Tibial nerve (tissue), 4 donors: ENCODE measurements around the gene EVX1. TPM values are rescaled to one million over a fixed set of nuclear protein-coding genes. Genes with fewer than 3 reads are reported as not detected.

ENCODE experiments used
- DNase-seq, 2 donors: peaks; one replicate each; pipeline ENCODE4 v3.0.0-alpha.2; 2019; ENCODE audit warnings: low spot score in 2 of 2
- H3K27ac ChIP-seq, 4 donors: fragments of 200-600 bp; sonication (generic) in 3 of 4; one replicate each; pipeline ENCODE4 v1.5.1; 2017 to 2019; ENCODE audit warnings: mild to moderate bottlenecking in 1 of 4
- H3K27me3 ChIP-seq, 2 donors: fragments of 200-600 bp; sonication (generic) in 1 of 2; one replicate each; pipeline versions ENCODE4 v1.5.1 to v1.6.0; 2017 to 2019
- H3K36me3 ChIP-seq, 3 donors: fragments of 200-600 bp; sonication (generic); one replicate each; pipeline ENCODE4 v1.5.1; 2018 to 2019
- H3K4me1 ChIP-seq, 4 donors: fragments of 200-600 bp; sonication (generic) in 3 of 4; one replicate each; pipeline ENCODE4 v1.5.1; 2017 to 2019
- H3K4me3 ChIP-seq, 4 donors: fragments of 200-600 bp; sonication (generic) in 3 of 4; one replicate each; pipeline ENCODE4 v1.5.1; 2017 to 2019; ENCODE audit warnings: mild to moderate bottlenecking in 1 of 4, moderate library complexity in 1 of 4
- H3K9me3 ChIP-seq, 4 donors: fragments of 200-600 bp; sonication (generic) in 3 of 4; one replicate each; pipeline ENCODE4 v1.5.1; 2017 to 2019
- CTCF ChIP-seq, 5 experiments: fragments of 200-600 bp in 3 of 5; fragments of 450-650 bp in 2 of 5; sonication (generic) in 3 of 5; IDR thresholded peaks; one replicate each; pipeline ENCODE4 v1.5.1; 2016 to 2019; ENCODE audit warnings: antibody characterized with exemption in 5 of 5, mild to moderate bottlenecking in 3 of 5, moderate library complexity in 2 of 5
- EP300 ChIP-seq, 2 donors: sonication (generic); formaldehyde crosslinking; IDR thresholded peaks; one replicate each; pipeline ENCODE4 v1.6.1; 2017; ENCODE audit warnings: antibody characterized with exemption in 2 of 2, mild to moderate bottlenecking in 1 of 2
- POLR2A ChIP-seq, 2 donors: fragments of 450-650 bp; IDR thresholded peaks; one replicate each; pipeline ENCODE4 v1.6.1; 2017; ENCODE audit warnings: antibody characterized with exemption in 2 of 2, mild to moderate bottlenecking in 2 of 2, moderate library complexity in 2 of 2
- WGBS, 2 donors: methylation state at CpG; one replicate each; pipeline ENCODE4 v1.1.5; 2018; 5-methylcytosine and 5-hydroxymethylcytosine counted together
- total RNA-seq, 4 donors: library from RNA; depleted of rRNA; stranded (reverse); fragments of >200 nt; gene quantifications; one replicate each; pipeline ENCODE4 v1.1.0, GENCODE V29; 2016

The EVX1 gene
- total RNA-seq, 4 donors from 2014 or later: not detected

- H3K27ac ChIP-seq: no peak overlapping the region
- H3K4me1 ChIP-seq: peaks cover 0 to 54% (median 29%) of the 10 kb centered on the region in 4 donors
- no peak overlapping the region for H3K4me3 ChIP-seq
- DNase-seq: peak; percentile 87 to 98
- TF ChIP-seq EP300 (IDR thresholded peaks at IDR 0.05): peak in 1 of 2 donors; percentile 23
- no peak for TF ChIP-seq POLR2A (IDR thresholded peaks at IDR 0.05)
- peak; percentile 55 to 82 (median 77) for TF ChIP-seq CTCF (IDR thresholded peaks at IDR 0.05)
- peaks cover 7 to 87% of the 10 kb centered on the region in 2 donors for H3K27me3 ChIP-seq
- WGBS, 2 donors: 1 to 3% methylated on average over 6 of the region's 6 CpGs
- no peaks in the 10 kb centered on the region for H3K36me3 ChIP-seq
- H3K9me3 ChIP-seq: no peaks in the 10 kb centered on the region
Observed at GRCh38 chr7:27196287-27196767, 46.3 kb upstream of the EVX1 start.

- Histone ChIP-seq H3K36me3 (no peaks in the 10 kb centered on the region), H3K4me1 (peaks cover 0 to 58% (median 28%) of the 10 kb centered on the region in 4 donors), H3K9me3 (no peaks in the 10 kb centered on the region), H3K27ac (no peak overlapping the region), H3K27me3 (peaks cover 7 to 87% of the 10 kb centered on the region in 2 donors), H3K4me3 (no peak overlapping the region)
- no peak for DNase-seq
- no peak for TF ChIP-seq POLR2A (IDR thresholded peaks at IDR 0.05)
- TF ChIP-seq EP300 (IDR thresholded peaks at IDR 0.05): no peak
- TF ChIP-seq CTCF (IDR thresholded peaks at IDR 0.05): no peak
- 29 to 40% methylated on average over 18 of the region's 18 CpGs for WGBS, 2 donors
Observed at GRCh38 chr7:27197137-27198042, 45.2 kb upstream of the EVX1 start.

- TF ChIP-seq EP300 (IDR thresholded peaks at IDR 0.05): peak in 1 of 2 donors; percentile 9
- no peak for TF ChIP-seq CTCF (IDR thresholded peaks at IDR 0.05)
- no peak overlapping the region for H3K27ac ChIP-seq
- WGBS, 2 donors: 23 to 41% methylated on average over 29 of the region's 29 CpGs
Observed at GRCh38 chr7:27198138-27198841, 44.3 kb upstream of the EVX1 start.

GRCh38 chr7:27198871-27199801 lies 43.5 kb upstream of the EVX1 start:
- 2 to 10% methylated on average over 12 to 51 of the region's 93 CpGs for WGBS, 2 donors
- Histone ChIP-seq H3K27ac (no peak overlapping the region), H3K36me3 (no peaks in the 10 kb centered on the region), H3K4me3 (peak overlapping the region in 3 of 4 donors; percentile 21 to 53 (median 50)), H3K4me1 (peaks cover 0 to 45% (median 23%) of the 10 kb centered on the region in 4 donors), H3K9me3 (no peaks in the 10 kb centered on the region), H3K27me3 (peaks cover 7 to 90% of the 10 kb centered on the region in 2 donors)
- no peak for TF ChIP-seq EP300 (IDR thresholded peaks at IDR 0.05)
- TF ChIP-seq CTCF (IDR thresholded peaks at IDR 0.05): no peak
- TF ChIP-seq POLR2A (IDR thresholded peaks at IDR 0.05): no peak
- no peak for DNase-seq

More at GRCh38 chr7:27198138-27198841, 44.3 kb upstream of the EVX1 start:
- Histone ChIP-seq H3K4me3 (peak overlapping the region in 1 of 4 donors; percentile 53), H3K27me3 (peaks cover 7 to 90% of the 10 kb centered on the region in 2 donors), H3K36me3 (no peaks in the 10 kb centered on the region), H3K4me1 (peaks cover 0 to 49% (median 24%) of the 10 kb centered on the region in 4 donors), H3K9me3 (no peaks in the 10 kb centered on the region)
- no peak for DNase-seq
